GM23248 (cell line): ENCODE measurements around the gene TMIGD2. TPM values are rescaled to one million over a fixed set of nuclear protein-coding genes. Genes with fewer than 3 reads are reported as not detected.

Experiments
- DNase-seq: peaks from one replicate; pipeline ENCODE4 v3.0.0-alpha.2; 2015
- H2AFZ ChIP-seq: fragments of 200-600 bp; sonication (generic); 2 replicates; pipeline ENCODE4 v1.6.1; 2016; ENCODE audit warnings: antibody characterized with exemption
- H3F3A ChIP-seq: fragments of 200-600 bp; sonication (generic); 2 replicates; pipeline ENCODE4 v1.6.1; 2016; ENCODE audit warnings: mild to moderate bottlenecking, antibody characterized with exemption, mixed run types; ENCODE audit not compliant: insufficient read depth
- H3K27ac ChIP-seq: fragments of 200-600 bp; sonication (generic); 2 replicates; pipeline ENCODE4 v1.5.1; 2016; ENCODE audit warnings: mild to moderate bottlenecking
- H3K27me3 ChIP-seq: fragments of 200-600 bp; sonication (generic); replicated peaks from 2 replicates; pipeline ENCODE4 v1.6.1; 2016; ENCODE audit warnings: mild to moderate bottlenecking; ENCODE audit not compliant: insufficient read depth
- H3K36me3 ChIP-seq: fragments of 200-600 bp; sonication (generic); 2 replicates; pipeline ENCODE4 v1.6.1; 2016; ENCODE audit warnings: low read depth, mild to moderate bottlenecking
- H3K4me1 ChIP-seq: fragments of 200-600 bp; sonication (generic); 2 replicates; pipeline ENCODE4 v1.6.1; 2016; ENCODE audit warnings: mild to moderate bottlenecking; ENCODE audit not compliant: insufficient read depth
- H3K4me2 ChIP-seq: fragments of 200-600 bp; sonication (generic); one replicate; pipeline ENCODE4 v1.6.1; 2016; ENCODE audit warnings: mild to moderate bottlenecking; ENCODE audit not compliant: unreplicated experiment
- H3K4me3 ChIP-seq: fragments of 200-600 bp; sonication (generic); 2 replicates; pipeline ENCODE4 v1.5.1; 2016; ENCODE audit warnings: mild to moderate bottlenecking
- H3K79me2 ChIP-seq: fragments of 200-600 bp; sonication (generic); 2 replicates; pipeline ENCODE4 v1.6.1; 2016; ENCODE audit warnings: mild to moderate bottlenecking; ENCODE audit not compliant: insufficient read depth
- H3K9ac ChIP-seq: fragments of 200-600 bp; sonication (generic); 2 replicates; pipeline ENCODE4 v1.6.1; 2016; ENCODE audit warnings: mild to moderate bottlenecking
- H3K9me2 ChIP-seq: fragments of 200-600 bp; sonication (generic); 2 replicates; pipeline ENCODE4 v1.6.1; 2016; ENCODE audit warnings: mixed run types, mild to moderate bottlenecking, moderate library complexity; ENCODE audit not compliant: insufficient read depth
- H3K9me3 ChIP-seq: fragments of 200-600 bp; sonication (generic); one replicate; pipeline ENCODE4 v1.6.1; 2017; ENCODE audit warnings: low read depth
- H4K20me1 ChIP-seq: fragments of 200-600 bp; sonication (generic); 2 replicates; pipeline ENCODE4 v1.6.0; 2016; ENCODE audit not compliant: insufficient read depth
- EZH2 ChIP-seq: fragments of 200-600 bp; sonication (generic); IDR thresholded peaks from 2 replicates; pipeline ENCODE4 v1.6.1; 2018; ENCODE audit warnings: antibody characterized with exemption, mild to moderate bottlenecking; ENCODE audit not compliant: insufficient read depth, poor library complexity, severe bottlenecking
- EZH2phosphoT487 ChIP-seq: fragments of 200-600 bp; sonication (generic); IDR thresholded peaks from 2 replicates; pipeline ENCODE4 v1.6.1; 2018; ENCODE audit warnings: antibody characterized with exemption, moderate library complexity, mild to moderate bottlenecking, low read depth; ENCODE audit not compliant: insufficient read depth
- WGBS, 2 experiments: methylation state at CpG; one replicate each; pipeline ENCODE4 v1.1.6; 2015 to 2017; ENCODE audit warnings: low lambda C conversion rate in 2 of 2, low coverage in 1 of 2; ENCODE audit errors: missing lambda C conversion rate in 2 of 2; 5-methylcytosine and 5-hydroxymethylcytosine counted together
- in situ Hi-C: fragments of 300-500 bp; cut with MboI; formaldehyde crosslinking; loops from 2 replicates; pipeline ENCODE4 v1.15.0; 2020
- polyA plus RNA-seq: library from polyadenylated mRNA; unstranded; fragments of >200 nt; fragmentation: Nextera tagmentation; extraction: Ambion mirVana; gene quantifications from 2 replicates; pipeline ENCODE4 v1.2.1, GENCODE V29; 2016
- total RNA-seq: library from RNA; depleted of rRNA; stranded (reverse); fragments of >200 nt; shearing (Covaris generic); gene quantifications from 2 replicates; pipeline ENCODE4 v1.2.3, GENCODE V29; 2014

Gene TMIGD2
- total and polyA plus RNA-seq, 2 experiments from 2014 or later: not detected

- H3K4me1 ChIP-seq: no peaks in the 10 kb centered on the region
- no peaks in the 10 kb centered on the region for H3F3A ChIP-seq
- no peak for DNase-seq
- no peaks in the 10 kb centered on the region for H3K36me3 ChIP-seq
- H3K79me2 ChIP-seq: no peaks in the 10 kb centered on the region
- H4K20me1 ChIP-seq: no peaks in the 10 kb centered on the region
- no peak overlapping the region for H3K4me2 ChIP-seq
- 3 to 4% methylated on average over 50 to 52 of the region's 71 CpGs for WGBS, 2 experiments
- in situ Hi-C loops: no loop called here
- H3K9me3 ChIP-seq: no peaks in the 10 kb centered on the region
- H3K27ac ChIP-seq: no peak overlapping the region
- H3K9ac ChIP-seq: no peak overlapping the region
- TF ChIP-seq EZH2phosphoT487 (no peak), EZH2 (peak; percentile 72)
- no peaks in the 10 kb centered on the region for H3K9me2 ChIP-seq
- H3K27me3 ChIP-seq: peaks cover 41% of the 10 kb centered on the region
- no peak overlapping the region for H2AFZ ChIP-seq
- H3K4me3 ChIP-seq: no peak overlapping the region
Observed at GRCh38 chr19:4279530-4280422, 22.4 kb downstream of the TMIGD2 start.

- Histone ChIP-seq H3K9me3 (no peaks in the 10 kb centered on the region), H2AFZ (no peak overlapping the region), H3K27me3 (peaks cover 36% of the 10 kb centered on the region), H3K79me2 (no peaks in the 10 kb centered on the region), H3K4me1 (no peaks in the 10 kb centered on the region), H3F3A (no peaks in the 10 kb centered on the region), H3K4me3 (no peak overlapping the region), H3K36me3 (no peaks in the 10 kb centered on the region), H3K9ac (no peak overlapping the region), H3K9me2 (no peaks in the 10 kb centered on the region), H3K27ac (no peak overlapping the region), H4K20me1 (no peaks in the 10 kb centered on the region), H3K4me2 (no peak overlapping the region)
- in situ Hi-C loops: no loop called here
- WGBS, 2 experiments: 1 to 10% methylated on average over 2 to 30 of the region's 30 CpGs
- DNase-seq: no peak
- TF ChIP-seq EZH2 (no peak), EZH2phosphoT487 (no peak)
Observed at GRCh38 chr19:4279267-4279529, 23.0 kb downstream of the TMIGD2 start.

GRCh38 chr19:4278419-4279266 lies 23.5 kb downstream of the TMIGD2 start, which contains the start of gene SHD:
SHD (plus strand) TSS chr19:4279266; CDS start chr19:4280064, 798 bp downstream.
- 4 to 5% methylated on average over 14 to 43 of the region's 44 CpGs for WGBS, 2 experiments
- no peak for DNase-seq
- H2AFZ ChIP-seq: no peak within 1 kb of the TSS
- H3K4me2 ChIP-seq: no peak within 1 kb of the TSS
- no peak within 1 kb of the TSS for H3K4me3 ChIP-seq
- H3K27me3 ChIP-seq: peaks cover 32% of the 10 kb centered on the region
- TF ChIP-seq EZH2phosphoT487 (no peak), EZH2 (no peak)
- H3F3A ChIP-seq: no peaks in the 10 kb centered on the region
- H3K4me1 ChIP-seq: no peaks in the 10 kb centered on the region
- no peaks in the 10 kb centered on the region for H4K20me1 ChIP-seq
- H3K36me3 ChIP-seq: no peaks in the 10 kb centered on the region
- H3K9me3 ChIP-seq: no peaks in the 10 kb centered on the region
- no peak within 1 kb of the TSS for H3K9ac ChIP-seq
- no peaks in the 10 kb centered on the region for H3K9me2 ChIP-seq
- H3K79me2 ChIP-seq: no peaks in the 10 kb centered on the region
- in situ Hi-C loops: no loop called here
- H3K27ac ChIP-seq: no peak within 1 kb of the TSS

GRCh38 chr19:4278010-4278409 lies 24.2 kb downstream of the TMIGD2 start:
- no peaks in the 10 kb centered on the region for H3K9me3 ChIP-seq
- H3K27ac ChIP-seq: no peak overlapping the region
- no peaks in the 10 kb centered on the region for H3F3A ChIP-seq
- no peak overlapping the region for H3K4me2 ChIP-seq
- no peaks in the 10 kb centered on the region for H3K4me1 ChIP-seq
- in situ Hi-C loops: no loop called here
- H3K79me2 ChIP-seq: no peaks in the 10 kb centered on the region
- peaks cover 29% of the 10 kb centered on the region for H3K27me3 ChIP-seq
- no peak overlapping the region for H3K4me3 ChIP-seq
- H3K36me3 ChIP-seq: no peaks in the 10 kb centered on the region
- 16 to 33% methylated on average over 4 of the region's 4 CpGs for WGBS, 2 experiments
- H2AFZ ChIP-seq: no peak overlapping the region
- H3K9ac ChIP-seq: no peak overlapping the region
- no peak for DNase-seq
- no peaks in the 10 kb centered on the region for H3K9me2 ChIP-seq
- H4K20me1 ChIP-seq: no peaks in the 10 kb centered on the region
- TF ChIP-seq EZH2phosphoT487 (no peak), EZH2 (no peak)
